ENCODE data around the gene MC2R. TPM values are rescaled to one million over a fixed set of nuclear protein-coding genes. Genes with fewer than 3 reads are reported as not detected.
"Not testable (repeated sequence)": the region's sequence is repeated elsewhere in the genome, so short reads cannot be mapped to it uniquely, and the experiment has no call there.

The MC2R gene
- polyA plus RNA-seq, 1 experiment, result not detected

DNA sequence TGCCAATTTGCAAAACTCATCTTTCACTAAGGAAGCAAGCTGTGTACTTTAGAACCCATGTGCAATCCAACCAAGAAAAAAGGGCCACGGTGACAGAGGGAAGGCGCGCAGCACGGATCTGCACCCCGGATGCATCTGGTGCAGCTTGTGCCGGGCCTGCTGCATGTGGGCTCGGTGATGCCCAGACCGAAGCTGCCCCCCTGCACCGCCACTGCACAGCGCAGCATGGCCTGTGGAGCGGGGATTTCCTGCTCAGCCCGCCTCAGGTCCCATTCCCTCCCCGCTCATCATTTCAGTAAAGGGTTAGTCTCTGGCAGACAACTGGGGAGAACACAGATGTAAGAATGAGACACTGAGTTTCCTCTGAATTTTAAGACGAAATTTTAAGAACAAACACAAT is 43.0 kb downstream of the MC2R start:
- no peak for DNase-seq (ENCODE audit: low read depth)
- no peaks in the 10 kb centered on the region for H3K27me3 ChIP-seq (ENCODE audit: control insufficient read depth, insufficient read depth, low read length)
- no peaks in the 10 kb centered on the region for H3K36me3 ChIP-seq (ENCODE audit: control insufficient read depth, insufficient read depth, low read length)
- ChIA-PET POLR2A (no interaction called here), CTCF (no interaction called here)
- TF ChIP-seq, protein P1, sequence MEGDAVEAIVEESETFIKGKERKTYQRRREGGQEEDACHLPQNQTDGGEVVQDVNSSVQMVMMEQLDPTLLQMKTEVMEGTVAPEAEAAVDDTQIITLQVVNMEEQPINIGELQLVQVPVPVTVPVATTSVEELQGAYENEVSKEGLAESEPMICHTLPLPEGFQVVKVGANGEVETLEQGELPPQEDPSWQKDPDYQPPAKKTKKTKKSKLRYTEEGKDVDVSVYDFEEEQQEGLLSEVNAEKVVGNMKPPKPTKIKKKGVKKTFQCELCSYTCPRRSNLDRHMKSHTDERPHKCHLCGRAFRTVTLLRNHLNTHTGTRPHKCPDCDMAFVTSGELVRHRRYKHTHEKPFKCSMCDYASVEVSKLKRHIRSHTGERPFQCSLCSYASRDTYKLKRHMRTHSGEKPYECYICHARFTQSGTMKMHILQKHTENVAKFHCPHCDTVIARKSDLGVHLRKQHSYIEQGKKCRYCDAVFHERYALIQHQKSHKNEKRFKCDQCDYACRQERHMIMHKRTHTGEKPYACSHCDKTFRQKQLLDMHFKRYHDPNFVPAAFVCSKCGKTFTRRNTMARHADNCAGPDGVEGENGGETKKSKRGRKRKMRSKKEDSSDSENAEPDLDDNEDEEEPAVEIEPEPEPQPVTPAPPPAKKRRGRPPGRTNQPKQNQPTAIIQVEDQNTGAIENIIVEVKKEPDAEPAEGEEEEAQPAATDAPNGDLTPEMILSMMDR (IDR thresholded peaks at IDR 0.05; ENCODE audit: insufficient read depth, low read depth, low read length), result no peak
- no peak overlapping the region for H3K4me3 ChIP-seq (ENCODE audit: low read depth, low read length)

DNA sequence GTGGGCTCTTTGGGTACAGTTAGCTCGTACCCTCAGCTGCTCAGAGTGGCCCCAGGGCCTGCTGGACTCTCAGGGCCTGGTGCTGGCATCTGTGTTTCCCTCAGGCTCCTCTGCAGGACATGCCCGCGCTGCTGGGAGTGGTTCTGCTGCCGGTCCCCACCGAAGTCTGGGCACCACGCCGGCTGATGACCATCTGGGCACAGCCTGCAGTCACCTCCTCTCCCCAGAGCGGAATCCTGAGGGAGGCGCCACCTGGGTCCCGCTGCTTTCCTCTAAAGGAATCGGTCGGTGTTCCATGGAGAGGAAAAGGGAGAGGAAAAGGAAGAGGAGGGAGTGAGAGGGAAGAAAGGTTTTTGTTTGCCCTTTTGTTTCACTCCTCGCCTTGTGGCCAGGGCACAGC is 43.6 kb downstream of the MC2R start:
- no peak for DNase-seq (ENCODE audit: low read depth)
- TF ChIP-seq, protein P1 (IDR thresholded peaks at IDR 0.05; ENCODE audit: insufficient read depth, low read depth, low read length), result no peak
- Histone ChIP-seq H3K4me3 (ENCODE audit: low read depth, low read length) (no peak overlapping the region), H3K27me3 (ENCODE audit: control insufficient read depth, insufficient read depth, low read length) (no peaks in the 10 kb centered on the region), H3K36me3 (ENCODE audit: control insufficient read depth, insufficient read depth, low read length) (no peaks in the 10 kb centered on the region)
- ChIA-PET POLR2A (no interaction called here), CTCF (no interaction called here)

DNA sequence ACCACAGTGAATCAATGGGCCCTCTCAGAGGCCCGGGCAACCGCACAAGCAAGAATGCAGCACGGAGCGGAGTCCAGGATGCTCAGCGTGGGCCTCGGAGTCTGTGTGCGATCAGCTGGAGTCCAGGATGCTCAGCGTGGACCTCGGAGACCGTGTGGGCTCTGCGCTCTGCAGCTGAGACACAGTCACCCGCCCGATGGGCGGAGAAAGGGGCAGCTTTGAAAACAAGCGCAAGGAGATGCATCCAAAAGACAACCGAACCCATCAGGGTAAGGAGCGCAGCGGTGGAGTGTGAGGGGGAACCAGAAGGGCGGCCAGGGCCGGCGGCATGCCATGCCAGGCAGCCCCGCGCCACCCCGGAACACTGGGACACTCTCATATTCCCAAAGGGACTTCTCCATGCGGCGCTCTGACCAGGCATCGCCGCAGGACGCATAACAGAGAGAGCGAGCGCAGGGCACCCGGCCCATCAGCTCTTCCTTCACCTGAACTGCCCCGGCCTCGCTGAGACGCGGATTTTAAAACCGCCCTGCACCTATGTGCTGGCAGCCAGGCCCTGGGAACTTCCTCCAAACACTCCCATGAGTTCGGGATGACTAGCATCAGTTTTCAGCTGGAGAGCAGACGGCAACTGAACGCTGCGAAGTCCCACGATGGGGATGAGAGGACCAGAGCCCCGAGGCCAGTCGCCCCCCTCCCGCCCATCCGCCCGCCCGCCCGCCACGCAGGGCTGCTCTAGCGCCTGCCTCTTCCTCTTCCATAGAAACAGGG is 46.6 kb downstream of the MC2R start:
- ChIA-PET CTCF (no interaction called here), POLR2A (no interaction called here)
- TF ChIP-seq, protein P1 (IDR thresholded peaks at IDR 0.05; ENCODE audit: insufficient read depth, low read depth, low read length), result no peak
- Histone ChIP-seq H3K27me3 (ENCODE audit: control insufficient read depth, insufficient read depth, low read length) (no peaks in the 10 kb centered on the region), H3K4me3 (ENCODE audit: low read depth, low read length) (no peak overlapping the region), H3K36me3 (ENCODE audit: control insufficient read depth, insufficient read depth, low read length) (no peaks in the 10 kb centered on the region)
- DNase-seq (ENCODE audit: low read depth), result no peak

DNA sequence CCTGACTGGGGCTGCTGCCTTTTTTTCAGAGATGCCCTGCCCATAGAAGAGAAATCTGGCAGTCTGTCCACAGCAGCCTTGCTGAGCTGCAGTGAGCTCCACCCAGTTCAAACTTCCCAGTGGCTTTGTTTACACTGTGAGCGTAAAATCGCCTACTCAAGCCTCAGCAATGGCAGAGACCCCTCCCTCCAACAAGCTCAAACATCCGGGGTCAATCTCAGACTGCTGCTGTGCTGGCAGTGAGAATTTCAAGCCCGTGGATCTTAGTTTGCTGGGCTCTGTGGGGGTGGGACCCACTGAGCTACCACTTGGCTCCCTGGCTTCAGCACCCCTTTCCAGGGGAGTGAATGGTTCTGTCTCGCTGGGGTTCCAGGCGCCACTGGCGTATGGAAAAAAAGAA is 52.4 kb downstream of the MC2R start:
- CTCF ChIA-PET, result interaction anchor here (0.8 to 1.6 kb wide), 3 partner anchors 18 to 50 kb away, joined by 3 to 4 read pairs (median 4); no protein-coding TSS in a partner anchor
- H3K4me3 ChIP-seq (ENCODE audit: low read depth, low read length); POLR2A ChIA-PET; H3K27me3 ChIP-seq (ENCODE audit: control insufficient read depth, insufficient read depth, low read length); DNase-seq (ENCODE audit: low read depth); H3K36me3 ChIP-seq (ENCODE audit: control insufficient read depth, insufficient read depth, low read length): not testable (repeated sequence)

DNA sequence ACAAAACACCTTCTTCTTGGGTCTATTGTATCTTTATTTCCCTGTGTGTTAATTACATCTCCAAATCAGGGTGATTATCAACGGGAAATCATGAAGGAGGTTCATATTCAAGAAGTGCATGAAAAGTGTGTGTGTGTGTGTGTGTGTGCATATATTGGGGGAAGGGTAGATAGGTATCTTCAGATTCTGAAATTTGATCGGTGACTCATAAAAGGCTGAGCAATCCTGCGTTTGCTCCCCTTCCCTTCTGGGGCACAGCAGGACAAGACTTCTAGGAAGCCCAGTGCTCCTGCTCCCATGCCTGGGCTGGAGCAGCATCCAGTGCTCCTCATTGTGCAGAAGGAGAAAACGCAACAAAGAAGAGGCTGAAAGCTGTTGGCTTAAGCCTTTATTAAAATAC is 65.5 kb downstream of the MC2R start:
- H3K4me3 ChIP-seq (ENCODE audit: low read depth, low read length), result no peak overlapping the region
- no peak for DNase-seq (ENCODE audit: low read depth)
- ChIA-PET POLR2A (no interaction called here), CTCF (no interaction called here)
- no peaks in the 10 kb centered on the region for H3K27me3 ChIP-seq (ENCODE audit: control insufficient read depth, insufficient read depth, low read length)
- TF ChIP-seq, protein P1 (IDR thresholded peaks at IDR 0.05; ENCODE audit: insufficient read depth, low read depth, low read length), result no peak
- H3K36me3 ChIP-seq (ENCODE audit: control insufficient read depth, insufficient read depth, low read length), result no peaks in the 10 kb centered on the region

DNA sequence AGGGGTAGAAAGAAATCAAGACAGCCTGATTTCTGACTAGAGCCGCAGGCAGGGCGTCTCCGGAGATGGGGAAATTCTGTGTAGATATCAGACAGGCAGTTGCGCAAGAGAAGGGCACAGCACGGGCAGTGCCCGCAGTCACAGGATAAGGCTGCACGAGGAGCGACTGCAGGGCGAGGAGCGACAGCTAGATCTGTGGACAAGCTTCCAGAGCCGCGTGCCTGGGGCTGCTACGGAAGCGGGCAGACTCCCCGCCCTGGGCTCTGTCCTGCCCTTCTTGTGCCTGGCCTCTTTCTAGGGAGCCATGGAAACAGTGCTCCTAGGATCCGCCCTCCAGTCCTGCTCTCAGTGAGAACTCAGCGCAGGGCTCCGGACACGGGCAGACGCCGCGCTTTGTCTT is 78.8 kb downstream of the MC2R start:
- ChIA-PET POLR2A (no interaction called here), CTCF (no interaction called here)
- no peak for DNase-seq (ENCODE audit: low read depth)
- Histone ChIP-seq H3K4me3 (ENCODE audit: low read depth, low read length) (no peak overlapping the region), H3K27me3 (ENCODE audit: control insufficient read depth, insufficient read depth, low read length) (no peaks in the 10 kb centered on the region), H3K36me3 (ENCODE audit: control insufficient read depth, insufficient read depth, low read length) (no peaks in the 10 kb centered on the region)
- TF ChIP-seq, protein P1 (IDR thresholded peaks at IDR 0.05; ENCODE audit: insufficient read depth, low read depth, low read length), result no peak

Data from BJ (cell line).